Stimulated activated CD4-positive, alpha-beta T cell treated with anti-CD3 and anti-CD28 coated beads, TNF-alpha, amount 100 ng/mL, for 48 hours (primary cell): Measurements from ENCODE around the gene SHISAL2A.
A peak's percentile ranks its signal among the peaks of the same experiment; 100 is the strongest.

Experiments used
- DNase-seq, 3 donors: peaks; one replicate each; pipeline ENCODE4 v3.0.0-alpha.2; 2020; ENCODE audit warnings: low read depth in 3 of 3

Gene SHISAL2A

GRCh38 chr1:52621950-52622349 is 11.0 kb upstream of the SHISAL2A start:
- no peak for DNase-seq

GRCh38 chr1:52623812-52624211 is 9.2 kb upstream of the SHISAL2A start:
- no peak for DNase-seq

GRCh38 chr1:52627028-52627427 is 5.9 kb upstream of the SHISAL2A start:
- DNase-seq = no peak

GRCh38 chr1:52628614-52629324 is 4.2 kb upstream of the SHISAL2A start:
- no peak for DNase-seq

GRCh38 chr1:52629325-52629643 is 3.7 kb upstream of the SHISAL2A start:
- no peak for DNase-seq

- no peak for DNase-seq
Observed at GRCh38 chr1:52629667-52630066, 3.3 kb upstream of the SHISAL2A start.

- no peak for DNase-seq
Observed at GRCh38 chr1:52631759-52632331, 1.1 kb upstream of the SHISAL2A start.

GRCh38 chr1:52633291-52633754 is 355 bp downstream of the SHISAL2A start:
- peak in 1 of 3 donors; percentile 5 for DNase-seq

GRCh38 chr1:52634111-52634510 is 1.1 kb downstream of the SHISAL2A start:
- DNase-seq = peak in 1 of 3 donors; percentile 6

GRCh38 chr1:52635321-52636089 is 2.5 kb downstream of the SHISAL2A start:
- DNase-seq = no peak

GRCh38 chr1:52636721-52637695 is 4.0 kb downstream of the SHISAL2A start:
- peak in 1 of 3 donors; percentile 37 for DNase-seq

GRCh38 chr1:52637946-52638345 is 5.0 kb downstream of the SHISAL2A start:
- DNase-seq = no peak

- no peak for DNase-seq
Observed at GRCh38 chr1:52640697-52641096, 7.7 kb downstream of the SHISAL2A start.

GRCh38 chr1:52641307-52641706 is 8.3 kb downstream of the SHISAL2A start:
- DNase-seq = no peak

- DNase-seq = no peak
Observed at GRCh38 chr1:52645261-52645660, 12.3 kb downstream of the SHISAL2A start.

- DNase-seq = no peak
Observed at GRCh38 chr1:52651904-52652303, 18.9 kb downstream of the SHISAL2A start.

- DNase-seq = no peak
Observed at GRCh38 chr1:52653207-52653849, 20.4 kb downstream of the SHISAL2A start.

- DNase-seq = no peak
Observed at GRCh38 chr1:52654063-52654462, 21.1 kb downstream of the SHISAL2A start.

- DNase-seq = no peak
Observed at GRCh38 chr1:52657702-52658101, 24.7 kb downstream of the SHISAL2A start.

- DNase-seq = peak in 1 of 3 donors; percentile 42
Observed at GRCh38 chr1:52658795-52659194, 25.8 kb downstream of the SHISAL2A start.

GRCh38 chr1:52659356-52659755 is 26.4 kb downstream of the SHISAL2A start:
- peak in 1 of 3 donors; percentile 37 for DNase-seq
